Keratinocyte (primary cell): ENCODE data around the gene PTEN. TPM values are rescaled to one million over a fixed set of nuclear protein-coding genes. Genes with fewer than 3 reads are reported as not detected.

ENCODE experiments used
- DNase-seq: peaks from one replicate; pipeline ENCODE4 v3.0.0-alpha.2; 2011; ENCODE audit warnings: low read depth, missing footprints, low spot score
- FAIRE-seq: peaks from 2 replicates; lab custom pipeline; 2011; peaks lifted over from hg19 to GRCh38; lab: Jason Lieb, UNC
- H2AFZ ChIP-seq: 2 replicates; pipeline ENCODE4 v1.6.0; 2012; ENCODE audit warnings: low read length, control low read depth, inconsistent platforms; ENCODE audit not compliant: control insufficient read depth
- H3K27ac ChIP-seq: 2 replicates; pipeline ENCODE4 v1.5.1; 2011; ENCODE audit warnings: low read length; ENCODE audit not compliant: control insufficient read depth, insufficient read depth
- H3K27me3 ChIP-seq: 3 replicates; pipeline ENCODE4 v1.6.0; 2011; ENCODE audit warnings: low read length; ENCODE audit not compliant: control insufficient read depth, insufficient read depth; ENCODE audit errors: extremely low read depth
- H3K36me3 ChIP-seq, 2 experiments: 2 replicates in 1 of 2; 3 replicates in 1 of 2; pipeline ENCODE4 v1.5.1; 2011; ENCODE audit warnings: low read length in 2 of 2, mild to moderate bottlenecking in 1 of 2; ENCODE audit not compliant: control insufficient read depth in 2 of 2, insufficient read depth in 2 of 2; ENCODE audit errors: extremely low read depth in 1 of 2
- H3K4me1 ChIP-seq: 3 replicates; pipeline ENCODE4 v1.5.1; 2011; ENCODE audit warnings: low read length; ENCODE audit not compliant: control insufficient read depth, insufficient read depth; ENCODE audit errors: extremely low read depth
- H3K4me2 ChIP-seq: 3 replicates; pipeline ENCODE4 v1.6.0; 2011; ENCODE audit warnings: low read depth, low read length; ENCODE audit not compliant: control insufficient read depth, insufficient read depth; ENCODE audit errors: extremely low read depth
- H3K4me3 ChIP-seq, 3 experiments: fragments of 200-600 bp in 1 of 3; sonication (generic) in 1 of 3; 2 replicates in 2 of 3; 3 replicates in 1 of 3; pipeline ENCODE4 v1.5.1; 2011 to 2016; ENCODE audit warnings: low read length in 3 of 3, mild to moderate bottlenecking in 3 of 3, control low read depth in 2 of 3, inconsistent platforms in 1 of 3, low read depth in 1 of 3, mixed read lengths in 1 of 3, mixed run types in 1 of 3, moderate library complexity in 1 of 3; ENCODE audit not compliant: control insufficient read depth in 2 of 3, insufficient read depth in 2 of 3; ENCODE audit errors: extremely low read depth in 1 of 3
- H3K79me2 ChIP-seq: 2 replicates; pipeline ENCODE4 v1.6.0; 2012; ENCODE audit warnings: low read length; ENCODE audit not compliant: control insufficient read depth, insufficient read depth
- H3K9ac ChIP-seq: 3 replicates; pipeline ENCODE4 v1.6.0; 2011; ENCODE audit warnings: low read length; ENCODE audit not compliant: control insufficient read depth, insufficient read depth; ENCODE audit errors: extremely low read depth
- H3K9me1 ChIP-seq: 3 replicates; pipeline ENCODE4 v1.6.0; 2011; ENCODE audit warnings: low read length; ENCODE audit not compliant: control insufficient read depth, insufficient read depth; ENCODE audit errors: extremely low read depth
- H3K9me3 ChIP-seq: 2 replicates; pipeline ENCODE4 v1.5.1; 2012; ENCODE audit warnings: low read depth, low read length; ENCODE audit not compliant: control insufficient read depth
- H4K20me1 ChIP-seq: 3 replicates; pipeline ENCODE4 v1.6.0; 2011; ENCODE audit warnings: low read length; ENCODE audit not compliant: control insufficient read depth, insufficient read depth; ENCODE audit errors: extremely low read depth
- EZH2 ChIP-seq: IDR thresholded peaks from one replicate; pipeline ENCODE4 v1.6.1; 2012; ENCODE audit warnings: inconsistent platforms, mild to moderate bottlenecking, low read length, moderate library complexity
- dilution Hi-C: fragments of 300-500 bp; cut with MboI; formaldehyde crosslinking; loops from one replicate; pipeline ENCODE4 v1.7.0; 2020; ENCODE audit warnings: low sequenced_read_pairs; ENCODE audit not compliant: extremely low pct_ligation_motif_present
- polyA plus RNA-seq, 5 experiments: library from polyadenylated mRNA; depleted of rRNA in 3 of 5; stranded (reverse) in 3 of 5; stranded (forward) in 1 of 5; unstranded in 1 of 5; fragments of >200 nt; gene quantifications; 1 replicate in 1 of 5; 2 replicates in 3 of 5; 3 replicates in 1 of 5; pipeline versions ENCODE4 v1.2.1 to v1.2.3, GENCODE V29; 2011 to 2012; ENCODE audit warnings: missing spikeins in 2 of 5, low read depth in 1 of 5, low replicate concordance in 1 of 5
- TF ChIP-seq, protein P1 (sequence below), 3 experiments: IDR thresholded peaks in 1 of 3; conservative IDR thresholded peaks in 1 of 3; optimal IDR thresholded peaks in 1 of 3; 2 replicates in 2 of 3; 3 replicates in 1 of 3; pipeline versions ENCODE3 to v1.5.1; 2011; ENCODE audit warnings: low read length in 3 of 3, mild to moderate bottlenecking in 3 of 3, moderate library complexity in 2 of 3, control low read depth in 1 of 3, inconsistent platforms in 1 of 3; ENCODE audit not compliant: insufficient read depth in 2 of 3; ENCODE audit errors: extremely low read depth in 1 of 3

PTEN gene
- polyA plus RNA-seq, 1 donor (not counting 4 experiments of a cell fraction or from before 2014, with no cell fraction given), result 39.4 TPM

DNA sequence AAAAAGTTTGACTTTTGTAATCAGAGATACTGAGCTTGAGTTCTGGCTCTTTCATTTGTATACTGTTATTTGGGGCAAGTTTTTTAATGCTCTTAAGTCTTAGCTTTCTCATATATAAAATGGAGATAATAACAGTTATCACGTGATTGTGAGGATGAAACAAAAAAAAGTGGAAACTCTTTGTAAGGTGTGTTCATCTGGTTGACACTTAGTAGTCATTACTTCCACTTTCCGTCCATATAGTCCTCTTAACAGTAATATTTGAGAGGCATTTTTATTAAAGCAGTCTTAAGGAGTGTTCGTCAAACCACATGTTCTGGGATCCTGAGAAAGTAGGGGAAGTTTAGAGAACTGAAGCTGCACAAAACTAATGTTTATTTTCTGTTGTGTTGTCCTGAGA is 65.6 kb downstream of the PTEN start:
- Histone ChIP-seq H3K27ac (no peak overlapping the region), H3K79me2 (peaks cover 42% of the 10 kb centered on the region), H3K9me3 (no peaks in the 10 kb centered on the region), H3K27me3 (no peaks in the 10 kb centered on the region), H4K20me1 (peaks cover 3% of the 10 kb centered on the region), H3K9ac (no peak overlapping the region), H3K4me3 (no peak overlapping the region), H3K4me1 (peaks cover 22% of the 10 kb centered on the region), H3K4me2 (no peak overlapping the region), H3K36me3 (no peaks in the 10 kb centered on the region), H3K9me1 (no peaks in the 10 kb centered on the region), H2AFZ (no peak overlapping the region)
- dilution Hi-C loops, result no loop called here
- no peak for TF ChIP-seq EZH2
- TF ChIP-seq, protein P1, sequence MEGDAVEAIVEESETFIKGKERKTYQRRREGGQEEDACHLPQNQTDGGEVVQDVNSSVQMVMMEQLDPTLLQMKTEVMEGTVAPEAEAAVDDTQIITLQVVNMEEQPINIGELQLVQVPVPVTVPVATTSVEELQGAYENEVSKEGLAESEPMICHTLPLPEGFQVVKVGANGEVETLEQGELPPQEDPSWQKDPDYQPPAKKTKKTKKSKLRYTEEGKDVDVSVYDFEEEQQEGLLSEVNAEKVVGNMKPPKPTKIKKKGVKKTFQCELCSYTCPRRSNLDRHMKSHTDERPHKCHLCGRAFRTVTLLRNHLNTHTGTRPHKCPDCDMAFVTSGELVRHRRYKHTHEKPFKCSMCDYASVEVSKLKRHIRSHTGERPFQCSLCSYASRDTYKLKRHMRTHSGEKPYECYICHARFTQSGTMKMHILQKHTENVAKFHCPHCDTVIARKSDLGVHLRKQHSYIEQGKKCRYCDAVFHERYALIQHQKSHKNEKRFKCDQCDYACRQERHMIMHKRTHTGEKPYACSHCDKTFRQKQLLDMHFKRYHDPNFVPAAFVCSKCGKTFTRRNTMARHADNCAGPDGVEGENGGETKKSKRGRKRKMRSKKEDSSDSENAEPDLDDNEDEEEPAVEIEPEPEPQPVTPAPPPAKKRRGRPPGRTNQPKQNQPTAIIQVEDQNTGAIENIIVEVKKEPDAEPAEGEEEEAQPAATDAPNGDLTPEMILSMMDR (optimal IDR thresholded peaks at IDR 0.05 in 1 of 3, IDR thresholded peaks at IDR 0.05 in 1 of 3, conservative IDR thresholded peaks at IDR 0.05 in 1 of 3; ENCODE audit: extremely low read depth in 1 of 3, insufficient read depth in 2 of 3, low read length in 3 of 3), result no peak
- DNase-seq, result no peak
- no peak for FAIRE-seq

DNA sequence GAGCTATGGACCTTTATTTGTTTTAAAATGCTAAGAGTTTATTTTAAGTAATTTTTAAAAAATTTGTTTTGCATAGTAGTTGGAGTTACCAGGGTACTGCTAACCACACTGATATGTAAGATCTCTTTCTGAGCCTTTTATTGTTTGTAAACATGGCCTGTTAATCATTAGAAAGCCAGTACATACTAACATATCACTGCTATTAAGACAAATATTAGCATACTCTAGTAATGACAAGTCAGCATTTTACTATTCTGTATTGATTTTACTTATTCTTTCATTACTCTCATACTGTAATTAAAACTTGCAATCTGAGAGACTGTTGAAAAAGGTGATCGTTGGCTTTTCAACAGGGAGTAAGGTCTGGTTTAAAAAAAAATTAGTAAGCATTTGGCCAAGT is 66.7 kb downstream of the PTEN start:
- peaks cover 35% of the 10 kb centered on the region for H3K79me2 ChIP-seq
- H2AFZ ChIP-seq, result no peak overlapping the region
- no peaks in the 10 kb centered on the region for H3K27me3 ChIP-seq
- H3K36me3 ChIP-seq, result no peaks in the 10 kb centered on the region
- H3K27ac ChIP-seq, result no peak overlapping the region
- no peak overlapping the region for H3K4me2 ChIP-seq
- dilution Hi-C loops, result no loop called here
- no peak for FAIRE-seq
- H3K4me1 ChIP-seq, result peaks cover 22% of the 10 kb centered on the region
- no peak overlapping the region for H3K4me3 ChIP-seq
- no peak for TF ChIP-seq EZH2
- TF ChIP-seq, protein P1 (optimal IDR thresholded peaks at IDR 0.05 in 1 of 3, IDR thresholded peaks at IDR 0.05 in 1 of 3, conservative IDR thresholded peaks at IDR 0.05 in 1 of 3; ENCODE audit: extremely low read depth in 1 of 3, insufficient read depth in 2 of 3, low read length in 3 of 3), result no peak
- H3K9ac ChIP-seq, result no peak overlapping the region
- DNase-seq, result no peak
- H3K9me3 ChIP-seq, result no peaks in the 10 kb centered on the region
- peaks cover 3% of the 10 kb centered on the region for H4K20me1 ChIP-seq
- H3K9me1 ChIP-seq, result no peaks in the 10 kb centered on the region
